ENCODE data around the gene HDAC1. TPM values are rescaled to one million over a fixed set of nuclear protein-coding genes. Genes with fewer than 3 reads are reported as not detected.

Gene HDAC1
- total RNA-seq, 1 experiment from 2014 or later, result 117 TPM

- peaks cover 10% of the 10 kb centered on the region for H3K4me1 Mint-ChIP-seq (ENCODE audit: low read depth, unreplicated experiment)
- POLR2A ChIA-PET, result no interaction called here
- no TSS peak for BruUV-seq (replicated peaks)
- no peak for TF ChIP-seq CTCF (IDR thresholded peaks at IDR 0.05; ENCODE audit: insufficient read depth in 1 of 2, low read depth in 1 of 2, low read length in 1 of 2, severe bottlenecking in 1 of 2, unreplicated experiment in 1 of 2)
- H3K9me3 Mint-ChIP-seq (ENCODE audit: unreplicated experiment), result no peaks in the 10 kb centered on the region
- peaks cover 15% of the 10 kb centered on the region for H3K4me1 ChIP-seq
- no peaks in the 10 kb centered on the region for H3K9me3 ChIP-seq
- 0 out of 2 replicates have a peak, but pooled peaks cover 2% of the 10 kb centered on the region for H3K36me3 ChIP-seq (ENCODE audit: control insufficient read depth, insufficient read depth, low read length)
- H3K36me3 Mint-ChIP-seq (ENCODE audit: insufficient read depth, unreplicated experiment), result peaks cover 37% of the 10 kb centered on the region
- CTCF ChIA-PET, result interaction anchor here (0.7 kb wide), 1 partner anchor 127 kb away, joined by 7 read pairs; no protein-coding TSS in a partner anchor
- no peaks in the 10 kb centered on the region for H3K27me3 Mint-ChIP-seq (ENCODE audit: insufficient read depth, unreplicated experiment)
- H3K27me3 ChIP-seq (replicated peaks; ENCODE audit: control insufficient read depth, insufficient read depth, low read length), result no peaks in the 10 kb centered on the region
- intact Hi-C loops (cut with micrococcal nuclease; ENCODE audit: unreplicated experiment), result no loop called here
- H3K27ac Mint-ChIP-seq (ENCODE audit: unreplicated experiment), result peak overlapping the region; percentile 14
- no peak for DNase-seq
- no peak overlapping the region for H3K4me3 ChIP-seq (ENCODE audit: low read depth, low read length)
- H3K4me3 Mint-ChIP-seq (ENCODE audit: unreplicated experiment), result no peak overlapping the region
These were observed 46.2 kb downstream of the HDAC1 start for GRCh38 chr1:32337855-32338636.

GRCh38 chr1:32338637-32339145 is 46.8 kb downstream of the HDAC1 start:
- Mint-ChIP-seq H3K27me3 (ENCODE audit: insufficient read depth, unreplicated experiment) (no peaks in the 10 kb centered on the region), H3K4me3 (ENCODE audit: unreplicated experiment) (no peak overlapping the region), H3K36me3 (ENCODE audit: insufficient read depth, unreplicated experiment) (peaks cover 30% of the 10 kb centered on the region), H3K27ac (ENCODE audit: unreplicated experiment) (peak overlapping the region; percentile 14), H3K4me1 (ENCODE audit: low read depth, unreplicated experiment) (peaks cover 6% of the 10 kb centered on the region), H3K9me3 (ENCODE audit: unreplicated experiment) (no peaks in the 10 kb centered on the region)
- 0 out of 2 replicates have a peak, but pooled peaks cover 2% of the 10 kb centered on the region for H3K36me3 ChIP-seq (ENCODE audit: control insufficient read depth, insufficient read depth, low read length)
- POLR2A ChIA-PET, result no interaction called here
- H3K9me3 ChIP-seq, result no peaks in the 10 kb centered on the region
- CTCF ChIA-PET, result no interaction called here
- intact Hi-C loops (cut with micrococcal nuclease; ENCODE audit: unreplicated experiment), result no loop called here
- TF ChIP-seq CTCF (IDR thresholded peaks at IDR 0.05; ENCODE audit: insufficient read depth in 1 of 2, low read depth in 1 of 2, low read length in 1 of 2, severe bottlenecking in 1 of 2, unreplicated experiment in 1 of 2), result no peak
- BruUV-seq (replicated peaks), result no TSS peak
- H3K4me3 ChIP-seq (ENCODE audit: low read depth, low read length), result no peak overlapping the region
- peaks cover 15% of the 10 kb centered on the region; the same call in 1 of the 2 replicates for H3K4me1 ChIP-seq
- DNase-seq, result no peak
- H3K27me3 ChIP-seq (replicated peaks; ENCODE audit: control insufficient read depth, insufficient read depth, low read length), result no peaks in the 10 kb centered on the region

GRCh38 chr1:32339363-32339978 is 47.6 kb downstream of the HDAC1 start:
- no peaks in the 10 kb centered on the region for H3K4me1 Mint-ChIP-seq (ENCODE audit: low read depth, unreplicated experiment)
- peaks cover 22% of the 10 kb centered on the region for H3K36me3 Mint-ChIP-seq (ENCODE audit: insufficient read depth, unreplicated experiment)
- H3K9me3 Mint-ChIP-seq (ENCODE audit: unreplicated experiment), result no peaks in the 10 kb centered on the region
- H3K36me3 ChIP-seq (ENCODE audit: control insufficient read depth, insufficient read depth, low read length), result 0 out of 2 replicates have a peak, but pooled peaks cover 1% of the 10 kb centered on the region
- no peaks in the 10 kb centered on the region for H3K9me3 ChIP-seq
- ChIA-PET CTCF (no interaction called here), POLR2A (no interaction called here)
- H3K27ac Mint-ChIP-seq (ENCODE audit: unreplicated experiment), result no peak overlapping the region
- intact Hi-C loops (cut with micrococcal nuclease; ENCODE audit: unreplicated experiment), result no loop called here
- H3K4me3 Mint-ChIP-seq (ENCODE audit: unreplicated experiment), result no peak overlapping the region
- H3K4me3 ChIP-seq (ENCODE audit: low read depth, low read length), result no peak overlapping the region
- BruUV-seq (replicated peaks), result no TSS peak
- H3K4me1 ChIP-seq, result peaks cover 9% of the 10 kb centered on the region; the same call in 1 of the 2 replicates
- DNase-seq, result no peak
- H3K27me3 Mint-ChIP-seq (ENCODE audit: insufficient read depth, unreplicated experiment), result no peaks in the 10 kb centered on the region
- no peaks in the 10 kb centered on the region for H3K27me3 ChIP-seq (replicated peaks; ENCODE audit: control insufficient read depth, insufficient read depth, low read length)
- no peak for TF ChIP-seq CTCF (IDR thresholded peaks at IDR 0.05; ENCODE audit: insufficient read depth in 1 of 2, low read depth in 1 of 2, low read length in 1 of 2, severe bottlenecking in 1 of 2, unreplicated experiment in 1 of 2)
